K562 (cell line): Measurements from ENCODE around the gene MRPS5. TPM values are rescaled to one million over a fixed set of nuclear protein-coding genes. Genes with fewer than 3 reads are reported as not detected.

ENCODE experiments used
- ATF1 ChIP-seq, 2 experiments: fragments of 450-650 bp in 1 of 2; IDR thresholded peaks; 2 replicates each; pipeline ENCODE4 v1.6.1; 2016; ENCODE audit warnings: missing compliant biosample characterization in 1 of 2, missing genetic modification characterization in 1 of 2
- CBFB ChIP-seq: sonication (generic); formaldehyde crosslinking; IDR thresholded peaks from 2 replicates; pipeline ENCODE4 v1.4.0; 2020; ENCODE audit warnings: mild to moderate bottlenecking, missing genetic modification reagents
- EHMT2 ChIP-seq: fragments of 450-650 bp; IDR thresholded peaks from 2 replicates; pipeline ENCODE4 v1.6.1; 2018; ENCODE audit warnings: antibody characterized with exemption
- GABPB1 ChIP-seq: sonication (generic); formaldehyde crosslinking; IDR thresholded peaks from 2 replicates; pipeline ENCODE4 v1.8.0; 2022; ENCODE audit warnings: mild to moderate bottlenecking, missing genetic modification reagents
- MXI1 ChIP-seq: IDR thresholded peaks from 2 replicates; pipeline ENCODE4 v1.6.1; 2011; ENCODE audit warnings: low read depth, mild to moderate bottlenecking, improper control_type of control experiment, low read length
- NEUROD1 ChIP-seq: fragments of 150-350 bp; IDR thresholded peaks from 2 replicates; pipeline ENCODE4 v1.6.1; 2014; ENCODE audit warnings: borderline replicate concordance, low read length, low read depth; ENCODE audit not compliant: partially characterized antibody
- NKRF ChIP-seq: fragments of 450-650 bp; IDR thresholded peaks from 2 replicates; pipeline ENCODE4 v1.6.1; 2016; ENCODE audit warnings: borderline replicate concordance
- RAD51 ChIP-seq: fragments of 450-650 bp; IDR thresholded peaks from 2 replicates; pipeline ENCODE4 v1.7.1; 2016; ENCODE audit warnings: low read depth, mild to moderate bottlenecking, borderline replicate concordance
- RBFOX2 ChIP-seq: fragments of 200-400 bp; formaldehyde crosslinking; IDR thresholded peaks from 2 replicates; pipeline ENCODE4 v1.6.1; 2017; ENCODE audit warnings: low read depth, mild to moderate bottlenecking, low read length, moderate library complexity
- SIN3A ChIP-seq, 2 experiments: fragments of 150-350 bp in 1 of 2; IDR thresholded peaks; 2 replicates each; pipeline ENCODE4 v1.6.1; 2011 to 2016; ENCODE audit warnings: borderline replicate concordance in 2 of 2, low read depth in 2 of 2, low read length in 2 of 2, mild to moderate bottlenecking in 2 of 2, moderate library complexity in 2 of 2; ENCODE audit not compliant: control insufficient read depth in 1 of 2
- SP1 ChIP-seq: sonication (generic); formaldehyde crosslinking; IDR thresholded peaks from 2 replicates; pipeline ENCODE4 v1.8.1; 2022; ENCODE audit warnings: mild to moderate bottlenecking, missing genetic modification reagents
- TRIM24 ChIP-seq, 2 experiments: fragments of 450-650 bp; IDR thresholded peaks; 2 replicates each; pipeline ENCODE4 v1.6.1; 2016
- ZBTB40 ChIP-seq, 2 experiments: fragments of 450-650 bp in 1 of 2; sonication (generic) in 1 of 2; formaldehyde crosslinking in 1 of 2; IDR thresholded peaks; 2 replicates each; pipeline versions ENCODE4 v1.7.1 to v1.9.0; 2016 to 2022; ENCODE audit warnings: inconsistent platforms in 1 of 2, mild to moderate bottlenecking in 1 of 2, missing genetic modification reagents in 1 of 2
- polyA plus RNA-seq, 8 experiments: library from polyadenylated mRNA; depleted of rRNA in 4 of 8; stranded (reverse) in 5 of 8; unstranded in 3 of 8; fragments of >200 nt; fragmentation: Nextera tagmentation in 2 of 8; fragmentation: Illumina TruSeq in 1 of 8; extraction: Ambion mirVana in 2 of 8; extraction: Trizol in 1 of 8; gene quantifications; 2 replicates each; pipeline versions ENCODE4 v1.2.1 to v1.2.3, GENCODE V29; 2011 to 2014; ENCODE audit warnings: inconsistent platforms in 1 of 8, missing spikeins in 1 of 8
- total RNA-seq, 7 experiments: library from RNA; depleted of rRNA in 6 of 7; stranded (reverse); fragments of >200 nt in 6 of 7; fragmentation: Illumina TruSeq in 2 of 7; extraction: Trizol in 2 of 7; gene quantifications; 2 replicates each; pipeline versions ENCODE4 v1.2.1 to v1.2.3, GENCODE V29; 2011 to 2021; ENCODE audit warnings: low replicate concordance in 1 of 7

The MRPS5 gene
- total and polyA plus RNA-seq, 9 of the 15 experiments (the other 6 are each of a cell fraction or from before 2014, with no cell fraction given) = 85.0 to 162 (median 118) TPM

GRCh38 chr2:95165371-95166064 lies 43.9 kb upstream of the MRPS5 start, which contains the start of gene ZNF2 (continued):
- TF ChIP-seq TRIM24 (IDR thresholded peaks at IDR 0.05) = peak in 1 of 2 experiments; percentile 52; a peak in 1 of 4 replicates
- TF ChIP-seq CBFB (CRISPR knock-in tag) = peak; percentile 37; the same call in 1 of the 2 replicates
- TF ChIP-seq RBFOX2 = peak; percentile 98
- peak; percentile 94 for TF ChIP-seq ZBTB40 (IDR thresholded peaks at IDR 0.05)
- TF ChIP-seq ZBTB40 (CRISPR knock-in tag; IDR thresholded peaks at IDR 0.05) = no peak
- TF ChIP-seq EHMT2 = peak; percentile 82
- no peak for TF ChIP-seq NEUROD1
- peak; percentile 96 for TF ChIP-seq NKRF
- TF ChIP-seq ATF1 (CRISPR knock-in tag; IDR thresholded peaks at IDR 0.05) = peak; percentile 73; the same call in 1 of the 2 replicates
- peak; percentile 99 for TF ChIP-seq ATF1 (tag; IDR thresholded peaks at IDR 0.05)
- TF ChIP-seq MXI1 = peak; percentile 37; the same call in 1 of the 2 replicates
- peak; percentile 73; the same call in 1 of the 2 replicates for TF ChIP-seq SP1 (CRISPR knock-in tag)
- TF ChIP-seq GABPB1 (CRISPR knock-in tag) = peak; percentile 86; the same call in 1 of the 2 replicates
- TF ChIP-seq SIN3A (IDR thresholded peaks at IDR 0.05; ENCODE audit: borderline replicate concordance in 2 of 2, control insufficient read depth in 1 of 2, low read depth in 2 of 2, low read length in 2 of 2) = peak; percentile 21 to 93; a peak in 3 of 4 replicates
- TF ChIP-seq RAD51 = peak; percentile 8; the same call in 1 of the 2 replicates
